Measurements from ENCODE around the gene GRAMD4. TPM values are rescaled to one million over a fixed set of nuclear protein-coding genes. Genes with fewer than 3 reads are reported as not detected.
A peak's percentile ranks its signal among the peaks of the same experiment; 100 is the strongest.

Gene GRAMD4
- total RNA-seq, 2 donors from 2014 or later: 38.0 to 43.3 TPM

- no peaks in the 10 kb centered on the region for H3K27me3 ChIP-seq (ENCODE audit: control insufficient read depth, insufficient read depth, low read length, poor library complexity, severe bottlenecking)
- no peaks in the 10 kb centered on the region for H3K27me3 Mint-ChIP-seq (ENCODE audit: insufficient read depth)
- TF ChIP-seq CTCF (conservative IDR thresholded peaks at IDR 0.05): no peak
- 88 to 93% methylated on average over 10 to 22 of the region's 22 CpGs for WGBS, 2 experiments (ENCODE audit: insufficient coverage in 1 of 2, insufficient read length in 1 of 2)
- no peak overlapping the region for H3K27ac ChIP-seq (ENCODE audit: low read depth, low read length)
- H3K4me3 Mint-ChIP-seq: no peak overlapping the region
- H3K4me3 ChIP-seq (ENCODE audit: low read length): no peak overlapping the region
- no peaks in the 10 kb centered on the region for H3K9me3 ChIP-seq (ENCODE audit: control insufficient read depth, low read length)
- H3K36me3 Mint-ChIP-seq (ENCODE audit: low read depth): peaks cover 6% of the 10 kb centered on the region
- no peak for DNase-seq
- no peaks in the 10 kb centered on the region for H3K4me1 ChIP-seq (ENCODE audit: control insufficient read depth, insufficient read depth, low read length)
- H3K36me3 ChIP-seq (ENCODE audit: control insufficient read depth, insufficient read depth, low read length): no peaks in the 10 kb centered on the region
- no peak overlapping the region for H3K9ac ChIP-seq (ENCODE audit: extremely low read depth, low read length, poor library complexity, severe bottlenecking)
- H3K27ac Mint-ChIP-seq: no peak overlapping the region
- H3K9me3 Mint-ChIP-seq: no peaks in the 10 kb centered on the region
- peaks cover 5% of the 10 kb centered on the region for H3K4me1 Mint-ChIP-seq
Observed at GRCh38 chr22:46661221-46661851, 41.1 kb downstream of the GRAMD4 start.

GRCh38 chr22:46662226-46662625 lies 42.0 kb downstream of the GRAMD4 start:
- no peak for TF ChIP-seq CTCF (conservative IDR thresholded peaks at IDR 0.05)
- Mint-ChIP-seq H3K9me3 (no peaks in the 10 kb centered on the region), H3K4me3 (no peak overlapping the region), H3K27me3 (ENCODE audit: insufficient read depth) (no peaks in the 10 kb centered on the region), H3K4me1 (peaks cover 5% of the 10 kb centered on the region), H3K27ac (peak overlapping the region; percentile 75), H3K36me3 (ENCODE audit: low read depth) (peaks cover 6% of the 10 kb centered on the region)
- Histone ChIP-seq H3K4me3 (ENCODE audit: low read length) (no peak overlapping the region), H3K27me3 (ENCODE audit: control insufficient read depth, insufficient read depth, low read length, poor library complexity, severe bottlenecking) (no peaks in the 10 kb centered on the region), H3K27ac (ENCODE audit: low read depth, low read length) (no peak overlapping the region), H3K36me3 (ENCODE audit: control insufficient read depth, insufficient read depth, low read length) (no peaks in the 10 kb centered on the region), H3K4me1 (ENCODE audit: control insufficient read depth, insufficient read depth, low read length) (no peaks in the 10 kb centered on the region), H3K9ac (ENCODE audit: extremely low read depth, low read length, poor library complexity, severe bottlenecking) (no peak overlapping the region), H3K9me3 (ENCODE audit: control insufficient read depth, low read length) (no peaks in the 10 kb centered on the region)
- 88 to 93% methylated on average over 15 of the region's 15 CpGs for WGBS, 2 experiments (ENCODE audit: insufficient coverage in 1 of 2, insufficient read length in 1 of 2)
- DNase-seq: no peak

- no peak for DNase-seq
- Histone ChIP-seq H3K9me3 (ENCODE audit: control insufficient read depth, low read length) (no peaks in the 10 kb centered on the region), H3K4me3 (ENCODE audit: low read length) (no peak overlapping the region), H3K4me1 (ENCODE audit: control insufficient read depth, insufficient read depth, low read length) (no peaks in the 10 kb centered on the region), H3K27ac (ENCODE audit: low read depth, low read length) (no peak overlapping the region), H3K36me3 (ENCODE audit: control insufficient read depth, insufficient read depth, low read length) (no peaks in the 10 kb centered on the region), H3K9ac (ENCODE audit: extremely low read depth, low read length, poor library complexity, severe bottlenecking) (no peak overlapping the region), H3K27me3 (ENCODE audit: control insufficient read depth, insufficient read depth, low read length, poor library complexity, severe bottlenecking) (no peaks in the 10 kb centered on the region)
- Mint-ChIP-seq H3K27me3 (ENCODE audit: insufficient read depth) (no peaks in the 10 kb centered on the region), H3K4me1 (peaks cover 5% of the 10 kb centered on the region), H3K36me3 (ENCODE audit: low read depth) (peaks cover 6% of the 10 kb centered on the region), H3K27ac (no peak overlapping the region), H3K4me3 (no peak overlapping the region), H3K9me3 (no peaks in the 10 kb centered on the region)
- WGBS, 2 experiments (ENCODE audit: insufficient coverage in 1 of 2, insufficient read length in 1 of 2): 86 to 90% methylated on average over 17 to 26 of the region's 26 CpGs
- TF ChIP-seq CTCF (conservative IDR thresholded peaks at IDR 0.05): no peak
Observed at GRCh38 chr22:46663001-46663400, 42.8 kb downstream of the GRAMD4 start.
